Panc1 (cell line): ENCODE data around the gene SELENOM. TPM values are rescaled to one million over a fixed set of nuclear protein-coding genes. Genes with fewer than 3 reads are reported as not detected.

Source experiments
- ATAC-seq: fragments of 200-7000 bp; cut with Tn5 transposase; 2 replicates; pipeline ENCODE4 v1.9.1; 2020; ENCODE audit warnings: mild to moderate bottlenecking, moderate library complexity
- BruUV-seq: library from RNA; stranded (reverse); fragments of 400-500 nt; replicated peaks from 2 replicates; lab custom pipeline; 2021; lab: Mats Ljungman, UMichigan
- CTCF ChIA-PET: fragments of 300-600 bp; sonication (Branson Sonifier 250); formaldehyde crosslinking; loops from one replicate; lab custom pipeline; 2022; ENCODE audit warnings: antibody characterized with exemption; lab: Charles Lee
- POLR2A ChIA-PET: fragments of 300-600 bp; sonication (Branson Sonifier 250); formaldehyde crosslinking; loops from one replicate; lab custom pipeline; 2022; ENCODE audit warnings: antibody characterized with exemption; lab: Charles Lee
- DNase-seq: peaks from one replicate; pipeline ENCODE4 v3.0.0-alpha.2; 2010; ENCODE audit warnings: low read depth, low spot score
- H3K27ac ChIP-seq: 2 replicates; pipeline ENCODE4 v1.5.1; 2011; ENCODE audit warnings: mild to moderate bottlenecking, low read length, inconsistent platforms
- H3K27me3 ChIP-seq: fragments of 200-500 bp; sonication (Bioruptor generic); 2 replicates; pipeline ENCODE4 v1.6.0; 2014; ENCODE audit warnings: low read length, inconsistent platforms; ENCODE audit not compliant: control insufficient read depth, insufficient read depth
- H3K36me3 ChIP-seq: fragments of 200-500 bp; sonication (Bioruptor generic); 2 replicates; pipeline ENCODE4 v1.5.1; 2014; ENCODE audit warnings: inconsistent platforms, mild to moderate bottlenecking, low read length, moderate library complexity; ENCODE audit not compliant: control insufficient read depth, insufficient read depth
- H3K4me1 ChIP-seq: 2 replicates; pipeline ENCODE4 v1.5.1; 2011; ENCODE audit warnings: inconsistent platforms, mild to moderate bottlenecking, low read length, moderate library complexity; ENCODE audit not compliant: control insufficient read depth, insufficient read depth
- H3K4me3 ChIP-seq, 2 experiments: 2 replicates each; pipeline ENCODE4 v1.5.1; 2011 to 2012; ENCODE audit warnings: low read depth in 2 of 2, low read length in 2 of 2, mild to moderate bottlenecking in 2 of 2, inconsistent platforms in 1 of 2, moderate library complexity in 1 of 2
- H3K9me3 ChIP-seq: fragments of 200-500 bp; sonication (Bioruptor generic); 2 replicates; pipeline ENCODE4 v1.5.1; 2014; ENCODE audit warnings: low read depth, mild to moderate bottlenecking, inconsistent platforms, low read length, moderate library complexity; ENCODE audit not compliant: control insufficient read depth, insufficient read depth
- POLR2AphosphoS5 ChIP-seq: IDR thresholded peaks from 2 replicates; pipeline ENCODE4 v1.6.1; 2012; ENCODE audit warnings: mild to moderate bottlenecking, low read depth, low read length, moderate library complexity
- REST ChIP-seq, 2 experiments: IDR thresholded peaks; 2 replicates each; pipeline ENCODE4 v1.6.1; 2011 to 2012; ENCODE audit warnings: low read depth in 2 of 2, control low read depth in 1 of 2, low read length in 1 of 2, mild to moderate bottlenecking in 1 of 2, moderate library complexity in 1 of 2; ENCODE audit not compliant: insufficient read depth in 1 of 2
- SIN3A ChIP-seq: IDR thresholded peaks from 2 replicates; pipeline ENCODE4 v1.6.1; 2012; ENCODE audit warnings: low read depth, mild to moderate bottlenecking, low read length, moderate library complexity, borderline replicate concordance; ENCODE audit not compliant: insufficient read depth
- TCF7L2 ChIP-seq: IDR thresholded peaks from 2 replicates; pipeline ENCODE4 v1.6.1; 2011; ENCODE audit warnings: mild to moderate bottlenecking, low read depth, low read length, inconsistent platforms
- in situ Hi-C: cut with HindIII; loops from 2 replicates; pipeline ENCODE4 v1.10.0; 2016; ENCODE audit warnings: low sequenced_read_pairs, low pct_unique_long_range_greater_than_20kb
- intact Hi-C: fragments of 100-400 bp; cut with micrococcal nuclease; formaldehyde crosslinking; loops from one replicate; pipeline ENCODE4 v1.10.0; 2022; ENCODE audit not compliant: unreplicated experiment
- total RNA-seq: library from RNA; stranded (reverse); gene quantifications from one replicate; pipeline ENCODE4 v1.2.1, GENCODE V29; 2021; ENCODE audit not compliant: unreplicated experiment
- TF ChIP-seq, protein P1 (sequence below): fragments of 450-650 bp; IDR thresholded peaks from 2 replicates; pipeline ENCODE4 v1.5.1; 2017; ENCODE audit warnings: mild to moderate bottlenecking

The SELENOM gene
- total RNA-seq, 1 experiment from 2014 or later: 84.4 TPM

DNA sequence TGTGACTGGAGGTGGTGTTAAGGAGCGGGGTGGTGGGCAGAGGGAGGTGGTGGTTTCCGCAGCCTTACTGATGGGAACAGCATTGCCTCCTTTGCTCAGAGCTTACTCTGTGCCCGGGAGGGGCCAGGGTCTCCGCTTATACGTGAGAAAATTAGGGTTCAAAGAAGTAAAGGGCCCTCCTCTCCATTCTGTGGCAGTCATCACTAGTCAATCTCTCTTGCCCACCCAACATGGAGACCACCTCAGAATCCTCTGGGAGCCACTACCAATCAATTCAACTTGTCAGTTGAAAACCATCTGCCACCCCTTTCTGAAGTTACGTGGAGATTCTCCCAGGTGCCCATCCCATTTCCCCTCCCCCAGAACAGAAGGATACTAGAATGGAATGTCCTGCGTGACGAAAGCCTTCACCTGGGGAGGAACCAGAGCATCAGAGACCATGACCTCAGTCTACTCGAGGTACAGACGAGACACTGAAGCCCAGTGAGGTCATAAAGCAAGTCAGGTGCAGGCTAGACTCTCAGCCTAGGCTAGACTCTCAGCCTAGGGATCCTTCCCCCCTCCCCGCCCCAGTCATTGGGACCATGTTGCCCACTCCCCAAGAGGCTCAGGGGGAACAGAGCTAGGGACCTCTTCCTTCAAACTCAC is 2.0 kb downstream of the SELENOM start:
- H3K27me3 ChIP-seq: no peaks in the 10 kb centered on the region
- no peak for DNase-seq
- H3K4me3 ChIP-seq: no peak overlapping the region
- no peaks in the 10 kb centered on the region for H3K9me3 ChIP-seq
- H3K4me1 ChIP-seq: no peaks in the 10 kb centered on the region; the same call in 1 of the 2 replicates
- no peak for TF ChIP-seq POLR2AphosphoS5
- TF ChIP-seq TCF7L2: no peak
- TF ChIP-seq REST (IDR thresholded peaks at IDR 0.05; ENCODE audit: insufficient read depth in 1 of 2, low read depth in 2 of 2, low read length in 1 of 2): no peak
- TF ChIP-seq SIN3A: no peak
- TF ChIP-seq, protein P1, sequence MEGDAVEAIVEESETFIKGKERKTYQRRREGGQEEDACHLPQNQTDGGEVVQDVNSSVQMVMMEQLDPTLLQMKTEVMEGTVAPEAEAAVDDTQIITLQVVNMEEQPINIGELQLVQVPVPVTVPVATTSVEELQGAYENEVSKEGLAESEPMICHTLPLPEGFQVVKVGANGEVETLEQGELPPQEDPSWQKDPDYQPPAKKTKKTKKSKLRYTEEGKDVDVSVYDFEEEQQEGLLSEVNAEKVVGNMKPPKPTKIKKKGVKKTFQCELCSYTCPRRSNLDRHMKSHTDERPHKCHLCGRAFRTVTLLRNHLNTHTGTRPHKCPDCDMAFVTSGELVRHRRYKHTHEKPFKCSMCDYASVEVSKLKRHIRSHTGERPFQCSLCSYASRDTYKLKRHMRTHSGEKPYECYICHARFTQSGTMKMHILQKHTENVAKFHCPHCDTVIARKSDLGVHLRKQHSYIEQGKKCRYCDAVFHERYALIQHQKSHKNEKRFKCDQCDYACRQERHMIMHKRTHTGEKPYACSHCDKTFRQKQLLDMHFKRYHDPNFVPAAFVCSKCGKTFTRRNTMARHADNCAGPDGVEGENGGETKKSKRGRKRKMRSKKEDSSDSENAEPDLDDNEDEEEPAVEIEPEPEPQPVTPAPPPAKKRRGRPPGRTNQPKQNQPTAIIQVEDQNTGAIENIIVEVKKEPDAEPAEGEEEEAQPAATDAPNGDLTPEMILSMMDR: no peak
- H3K27ac ChIP-seq: no peak overlapping the region
- TSS peak; percentile 89 for BruUV-seq
- ChIA-PET POLR2A (interaction anchor here (0.7 kb wide), 1 partner anchor 129 kb away, joined by 4 read pairs; no protein-coding TSS in a partner anchor), CTCF (no interaction called here)
- in situ Hi-C loops (no loop called here), intact Hi-C loops (no loop called here)
- peaks cover 2% of the 10 kb centered on the region; the same call in 1 of the 2 replicates for H3K36me3 ChIP-seq
- ATAC-seq: no peak

GRCh38 chr22:31104869-31105268 is 2.5 kb downstream of the SELENOM start:
- no peaks in the 10 kb centered on the region for H3K27me3 ChIP-seq
- no TSS peak for BruUV-seq
- DNase-seq (no peak), ATAC-seq (no peak)
- in situ Hi-C loops (no loop called here), intact Hi-C loops (no loop called here)
- H3K4me3 ChIP-seq: no peak overlapping the region
- H3K27ac ChIP-seq: no peak overlapping the region
- H3K9me3 ChIP-seq: no peaks in the 10 kb centered on the region
- H3K36me3 ChIP-seq: peaks cover 2% of the 10 kb centered on the region; the same call in 1 of the 2 replicates
- H3K4me1 ChIP-seq: no peaks in the 10 kb centered on the region; the same call in 1 of the 2 replicates
- ChIA-PET POLR2A (interaction anchor here (0.7 kb wide), 1 partner anchor 129 kb away, joined by 4 read pairs; no protein-coding TSS in a partner anchor), CTCF (no interaction called here)
- TF ChIP-seq TCF7L2 (no peak), REST (IDR thresholded peaks at IDR 0.05; ENCODE audit: insufficient read depth in 1 of 2, low read depth in 2 of 2, low read length in 1 of 2) (no peak), SIN3A (no peak), POLR2AphosphoS5 (no peak)
- TF ChIP-seq, protein P1: no peak
